HG03066 (cell line): ENCODE results near the gene PCSK6.

ENCODE experiments used
- ATAC-seq: cut with Tn5 transposase; IDR thresholded peaks from one replicate; pipeline ENCODE4 v1.9.1; 2021; ENCODE audit warnings: low read depth; ENCODE audit not compliant: unreplicated experiment

Gene PCSK6

DNA sequence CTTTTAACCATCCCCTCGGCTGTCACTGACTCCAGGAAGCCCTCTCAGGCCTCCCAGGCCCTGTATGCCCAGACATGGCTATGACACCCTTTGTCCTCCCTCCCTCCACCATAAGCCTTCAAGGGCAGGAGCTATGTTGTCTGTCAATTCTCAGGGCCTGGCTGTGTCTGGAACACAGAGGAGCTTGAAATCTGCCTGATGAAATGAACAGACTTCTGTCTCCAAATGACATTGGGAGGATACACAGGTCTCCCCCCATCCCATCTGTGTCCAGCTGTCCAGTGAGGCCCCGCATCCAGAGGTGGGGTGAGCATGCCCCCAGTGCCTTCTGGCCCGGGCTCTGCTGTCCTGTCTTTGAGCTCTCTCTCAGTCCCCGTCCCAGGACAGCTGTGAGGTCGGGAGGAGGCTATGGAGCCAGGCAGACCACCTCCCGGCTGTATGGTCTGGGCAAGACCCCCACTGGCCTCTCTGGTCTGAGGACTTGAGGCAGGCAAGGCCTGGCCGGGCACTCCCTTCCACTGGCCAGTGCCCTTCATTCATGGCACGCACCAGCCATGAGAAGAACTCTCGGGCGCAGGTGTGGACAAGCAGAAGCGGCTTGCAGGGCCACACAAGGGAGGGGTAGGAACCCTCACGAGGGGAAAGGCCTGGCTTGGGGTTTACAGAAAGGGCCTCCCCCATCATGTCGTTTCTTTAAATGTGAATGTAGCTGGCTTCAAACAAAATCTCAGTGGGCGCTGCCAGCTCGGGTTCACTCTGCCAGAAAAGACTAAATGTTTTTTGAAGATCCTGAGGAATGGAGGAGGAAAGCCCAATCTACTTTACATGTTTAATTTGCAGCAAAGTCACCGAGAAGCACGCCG is 38.9 kb downstream of the PCSK6 start:
- no peak for ATAC-seq

DNA sequence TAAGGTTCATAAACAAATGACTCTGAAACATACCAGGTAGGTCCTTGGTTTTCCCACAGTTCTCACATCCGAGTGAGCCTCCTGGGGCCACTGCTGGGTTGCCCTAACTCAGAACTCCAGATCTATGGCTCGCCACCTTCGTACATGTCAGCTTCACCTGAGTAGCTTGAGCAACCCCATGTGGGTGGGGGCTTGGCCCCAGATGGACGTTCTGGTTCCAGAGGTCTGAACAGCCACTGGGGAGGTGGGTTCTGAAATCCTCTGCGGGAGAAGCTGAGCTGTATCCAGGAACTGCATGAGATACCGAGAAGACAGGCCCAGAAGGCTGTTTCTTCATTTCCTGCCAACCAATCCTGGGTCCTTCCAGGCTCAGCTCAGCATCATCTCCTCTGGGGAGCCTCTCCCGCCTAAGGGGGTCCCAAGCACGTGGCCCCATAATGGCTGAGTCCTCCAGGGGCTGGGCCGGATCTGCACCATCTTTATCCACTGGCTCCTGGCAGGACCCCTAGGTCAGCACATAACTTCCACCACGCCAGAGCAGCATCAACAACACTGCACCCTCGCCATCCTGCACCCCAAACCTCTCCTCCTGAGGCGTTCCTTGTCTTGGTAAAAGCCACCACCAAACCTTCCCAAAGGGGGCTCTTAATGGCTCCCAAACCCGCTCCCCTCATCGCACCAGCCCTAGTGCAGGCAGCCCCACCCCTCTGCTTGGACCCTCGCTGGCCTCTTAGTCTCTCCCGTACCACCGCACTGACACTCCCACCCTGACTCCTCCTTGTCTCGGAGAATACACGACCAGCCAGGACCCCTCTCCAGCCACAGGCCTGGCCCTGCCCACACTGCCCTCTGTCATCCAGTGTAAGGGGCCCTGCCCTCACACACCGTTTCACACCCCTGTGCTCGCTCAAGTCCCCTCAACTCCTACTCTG is 39.8 kb downstream of the PCSK6 start:
- ATAC-seq = no peak

DNA sequence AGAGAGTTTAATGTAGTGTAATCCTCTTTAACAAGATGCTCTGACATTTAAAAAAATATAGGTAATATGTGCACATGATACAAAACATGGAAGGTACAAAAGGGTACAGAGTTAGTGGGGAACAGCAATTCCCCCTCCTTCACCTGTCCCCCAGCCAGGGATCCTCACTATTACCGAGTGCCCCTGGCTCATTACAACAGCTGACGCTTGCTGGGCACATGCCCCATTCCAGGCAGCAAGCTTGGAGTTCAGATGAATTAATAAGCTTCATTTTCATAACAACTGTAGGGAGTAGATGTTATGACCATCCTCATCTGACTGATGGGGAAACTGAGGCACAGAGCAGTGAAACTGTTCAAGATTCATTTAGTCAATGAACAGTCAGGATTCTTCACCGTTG is 41.2 kb downstream of the PCSK6 start:
- no peak for ATAC-seq

DNA sequence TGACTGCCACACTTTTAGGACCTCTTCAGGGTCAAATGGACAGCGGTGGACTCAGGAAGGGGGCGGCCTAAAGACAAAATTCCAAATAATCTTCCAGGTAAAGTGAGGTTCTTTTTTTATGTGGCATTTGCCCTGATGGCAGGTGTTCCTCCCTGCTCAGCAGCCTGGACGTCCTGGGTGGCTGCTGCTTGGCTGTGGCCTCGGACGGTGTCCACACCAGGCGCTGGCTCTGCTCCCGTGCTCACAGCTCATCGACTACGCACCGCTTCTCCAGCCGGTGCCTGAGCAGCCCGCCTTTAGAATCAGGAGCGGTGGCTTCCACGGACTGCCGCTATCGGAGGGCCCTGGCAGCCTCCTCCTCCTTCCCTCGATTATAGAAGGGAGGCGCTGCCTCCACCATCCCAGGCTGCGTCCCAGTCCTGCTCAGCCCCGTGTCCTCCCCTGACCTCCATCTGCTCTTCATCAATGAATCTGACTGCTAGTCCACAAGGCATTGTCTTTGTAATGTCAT is 41.9 kb downstream of the PCSK6 start:
- ATAC-seq = no peak

DNA sequence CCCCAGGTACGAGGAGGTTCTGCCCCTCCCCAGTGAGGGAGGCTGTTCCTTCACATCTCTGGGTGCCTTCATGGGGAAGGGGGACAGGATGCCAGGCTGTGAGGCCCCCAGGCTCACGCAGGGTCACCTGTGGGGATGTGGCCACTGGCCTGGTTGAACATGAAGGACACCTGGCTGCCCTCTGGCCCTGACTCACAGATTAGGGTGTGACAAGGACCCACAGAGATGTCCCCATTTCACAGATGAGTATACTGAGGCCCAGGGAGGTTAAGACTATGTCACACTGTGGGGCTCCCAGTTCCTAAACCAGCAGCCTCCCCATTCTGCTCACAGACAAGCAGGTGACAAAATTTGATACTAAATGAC is 42.4 kb downstream of the PCSK6 start:
- no peak for ATAC-seq

DNA sequence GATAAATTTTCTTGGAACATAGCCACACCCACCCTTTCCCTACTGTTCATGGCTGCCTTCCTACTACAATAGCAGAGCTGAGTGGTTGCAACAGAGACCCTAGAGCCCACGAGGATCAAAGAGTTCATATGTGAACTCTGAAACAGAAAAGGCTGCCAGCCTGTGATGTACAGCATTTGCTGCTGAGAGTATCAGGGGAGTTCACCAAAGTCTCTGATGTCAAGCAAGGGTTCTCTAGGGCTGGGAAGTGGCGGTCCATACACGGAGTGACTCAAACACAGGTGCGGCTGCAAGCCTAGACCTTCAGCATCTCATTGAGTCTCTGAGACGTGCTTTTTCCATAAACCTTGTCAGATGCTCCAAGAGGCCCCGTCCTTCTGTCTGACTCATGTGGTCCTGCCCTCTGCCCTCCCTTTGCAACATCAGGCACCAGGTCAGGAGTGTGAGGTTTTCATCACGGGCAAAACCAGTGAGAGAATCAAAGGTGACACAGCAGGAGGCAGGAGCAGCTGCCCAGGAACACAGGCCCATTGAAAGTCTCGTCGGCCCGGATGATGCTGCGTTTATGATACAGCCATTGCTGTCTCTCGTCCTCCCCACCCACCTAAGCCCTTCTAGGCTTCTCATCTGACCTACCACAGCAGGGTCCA is 42.9 kb downstream of the PCSK6 start:
- ATAC-seq = no peak

DNA sequence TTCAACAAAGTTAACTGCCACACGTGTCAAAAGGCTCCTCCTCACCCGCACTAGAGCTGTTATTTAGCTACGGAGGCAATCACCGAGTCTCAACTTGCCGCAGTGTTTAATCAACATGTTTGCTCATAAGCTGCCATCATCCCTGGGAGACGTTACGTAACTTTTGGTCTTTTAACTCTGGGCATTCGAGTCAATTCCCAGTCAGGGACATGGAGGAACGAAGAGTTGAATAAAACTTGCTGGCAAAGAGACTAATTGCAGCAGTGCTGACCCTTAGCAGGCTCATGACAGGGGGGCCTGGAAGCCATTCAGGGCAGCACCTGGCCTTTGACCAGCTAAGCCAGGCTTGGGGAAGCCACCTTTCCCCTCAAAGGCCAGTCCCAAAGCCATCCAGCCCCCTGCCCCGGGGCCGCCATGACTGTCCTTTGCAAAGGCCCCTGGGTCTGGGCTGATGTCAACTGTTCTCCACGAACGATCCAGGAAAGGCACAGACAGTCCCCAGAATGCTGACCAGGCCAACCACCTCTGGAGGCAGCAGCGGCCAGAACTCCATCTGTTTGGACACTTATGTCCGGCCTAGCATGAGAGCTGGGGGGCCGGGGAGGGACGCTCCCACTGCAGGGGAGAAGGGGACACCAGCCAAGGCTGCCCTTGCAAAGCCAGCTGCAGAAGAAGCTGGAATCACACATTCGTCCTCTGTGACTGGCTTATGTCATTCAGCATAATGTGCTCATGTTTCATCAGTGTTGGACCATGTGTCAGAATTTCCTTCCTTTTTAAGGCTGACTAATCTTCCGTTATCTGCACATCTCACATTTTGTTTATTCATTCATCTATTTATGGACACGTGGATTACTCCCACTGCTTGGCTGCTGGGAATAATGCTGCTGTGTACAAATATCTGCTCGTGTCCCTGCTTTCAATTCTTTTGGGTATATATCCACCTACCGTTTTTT is 43.7 kb downstream of the PCSK6 start:
- ATAC-seq = no peak

DNA sequence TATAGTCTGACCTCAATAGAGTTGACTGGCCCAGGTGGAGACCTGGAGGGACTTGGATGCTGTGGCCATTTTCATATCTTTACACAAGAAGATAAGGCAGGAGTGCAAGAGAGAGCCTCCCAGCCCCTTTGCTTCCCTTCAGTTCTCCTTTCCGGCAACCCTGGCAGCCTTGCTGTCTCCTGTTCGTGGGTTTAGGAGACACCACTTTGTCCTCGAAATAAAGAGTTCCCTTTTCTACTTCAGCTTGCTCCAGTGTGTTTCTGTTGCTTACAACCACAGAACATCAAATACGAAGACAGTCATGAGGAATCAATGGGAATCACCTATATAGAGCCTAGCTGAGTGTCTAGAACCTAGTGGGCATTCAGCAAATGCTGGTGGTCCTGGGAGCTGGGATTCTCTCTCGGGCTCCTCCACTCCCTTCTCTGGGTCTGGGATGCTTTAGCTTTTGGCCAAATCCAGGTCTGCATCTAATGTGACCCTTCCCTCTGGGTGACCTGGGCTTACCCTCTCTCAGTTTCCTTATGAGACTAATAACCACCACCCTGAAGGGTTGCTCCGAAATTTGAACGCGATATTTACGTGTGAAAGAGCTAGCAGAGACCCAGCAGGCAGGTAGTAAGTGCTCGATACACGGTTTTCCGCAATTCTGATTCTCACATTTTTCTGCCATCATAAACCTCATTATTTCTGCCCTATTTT is 44.5 kb downstream of the PCSK6 start:
- no peak for ATAC-seq

DNA sequence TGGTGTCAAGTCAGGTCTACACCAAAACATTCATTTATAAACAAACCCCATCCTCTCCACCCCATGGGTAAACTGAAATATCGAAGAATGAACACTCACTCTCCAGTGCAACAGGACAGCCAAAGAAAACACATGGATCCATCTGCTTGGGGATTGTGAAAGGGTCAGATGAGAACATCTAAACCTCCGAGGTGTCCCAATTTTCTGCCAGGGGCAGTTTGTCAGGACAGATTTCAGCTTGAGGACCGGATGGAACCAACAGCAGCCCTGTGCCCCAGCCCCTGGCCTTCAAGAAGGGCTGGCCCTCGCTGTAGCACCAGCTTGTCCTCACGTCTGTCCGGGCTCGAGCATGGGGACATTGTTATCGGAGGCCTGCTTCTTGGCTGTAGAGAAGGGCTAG is 45.5 kb downstream of the PCSK6 start:
- no peak for ATAC-seq

DNA sequence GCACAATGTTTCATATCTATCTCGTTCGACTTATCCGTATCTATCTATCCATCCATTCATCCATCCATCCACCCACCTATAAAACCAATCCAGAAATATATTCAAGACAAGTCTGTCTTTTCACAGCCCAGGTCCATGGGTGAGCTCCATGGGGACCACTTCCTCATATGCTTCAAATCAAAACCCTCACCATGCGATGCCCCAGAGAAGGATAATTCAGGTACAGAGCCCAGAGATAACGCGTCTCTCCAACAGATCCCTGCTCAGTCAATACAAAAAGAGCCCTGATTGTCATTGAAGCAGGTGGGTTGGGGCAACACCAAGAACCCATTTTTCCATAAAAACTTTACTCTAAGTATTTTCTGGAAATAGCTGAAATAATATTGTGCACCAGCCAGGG is 47.2 kb downstream of the PCSK6 start:
- ATAC-seq = no peak

DNA sequence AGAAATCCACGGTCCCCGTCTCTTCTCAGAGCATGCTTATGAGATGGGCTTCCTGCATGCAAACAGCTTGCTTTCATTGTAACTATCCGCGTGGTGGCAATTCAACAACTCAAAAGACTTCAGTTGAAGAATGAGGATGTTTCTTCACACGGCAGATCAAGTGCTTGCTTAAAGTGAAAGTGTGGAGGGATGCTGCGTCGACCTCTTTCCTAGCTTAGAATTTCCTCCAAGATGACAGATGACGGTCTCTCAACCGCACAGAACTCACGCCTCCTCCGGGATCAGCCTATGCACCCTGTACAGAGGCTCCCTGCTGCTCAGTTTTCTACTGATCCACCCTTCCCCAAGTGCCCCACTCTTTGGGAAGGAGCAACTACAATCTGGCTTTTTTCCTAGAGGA is 47.8 kb downstream of the PCSK6 start:
- ATAC-seq = no peak

DNA sequence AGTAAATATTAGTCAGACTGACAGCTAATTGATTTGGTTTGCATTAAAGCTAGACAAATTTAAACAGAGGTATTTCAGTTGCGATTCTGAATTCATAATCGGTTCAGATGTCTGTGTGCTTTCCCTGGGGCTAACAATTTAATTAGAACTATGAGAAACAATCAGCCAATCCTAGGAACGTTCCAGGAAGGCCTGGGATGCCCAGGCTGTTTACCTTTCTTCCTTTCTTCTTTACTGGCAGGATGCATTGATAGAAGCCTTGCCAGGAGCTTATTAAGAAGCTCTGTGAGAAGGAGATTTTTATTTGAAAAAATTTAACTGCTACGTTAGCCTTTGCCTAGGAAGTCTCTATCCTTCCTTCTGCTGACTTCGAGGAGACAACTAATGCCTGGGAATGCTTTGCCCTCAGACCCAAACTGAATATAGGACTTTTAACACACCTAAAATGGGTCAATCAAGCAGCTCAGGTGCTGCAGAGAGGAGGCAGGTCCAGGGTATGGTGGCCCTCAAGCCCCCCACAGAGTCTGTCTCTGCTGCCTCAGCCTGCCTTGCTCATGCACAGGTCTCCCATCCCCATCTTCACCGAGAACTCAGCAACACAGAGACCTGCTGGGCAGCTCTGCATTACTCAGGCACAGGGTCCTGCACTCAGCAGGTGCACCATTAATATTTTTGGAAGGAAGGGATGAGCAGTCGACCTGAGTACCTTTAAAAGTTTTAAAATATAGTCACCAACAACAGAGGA is 48.5 kb downstream of the PCSK6 start:
- ATAC-seq = no peak

DNA sequence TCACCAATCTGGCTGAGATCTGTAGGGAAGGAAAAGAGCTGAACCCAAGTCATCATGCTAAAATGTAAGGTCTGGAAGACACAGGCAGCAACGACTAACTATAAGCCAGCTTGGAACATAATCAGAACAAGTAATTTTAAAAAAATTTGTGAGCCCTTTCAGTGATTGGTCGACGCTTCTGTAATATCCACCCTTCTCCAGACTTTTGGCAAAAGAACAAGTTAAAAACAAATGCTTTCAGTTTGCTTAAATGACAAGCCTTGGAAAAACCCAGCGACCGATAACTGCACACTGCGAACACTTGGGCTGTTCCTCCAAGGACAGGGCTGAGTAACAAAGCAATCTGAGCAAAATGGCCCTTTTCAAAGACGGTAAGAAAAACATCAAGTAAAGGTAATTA is 49.6 kb downstream of the PCSK6 start:
- no peak for ATAC-seq

DNA sequence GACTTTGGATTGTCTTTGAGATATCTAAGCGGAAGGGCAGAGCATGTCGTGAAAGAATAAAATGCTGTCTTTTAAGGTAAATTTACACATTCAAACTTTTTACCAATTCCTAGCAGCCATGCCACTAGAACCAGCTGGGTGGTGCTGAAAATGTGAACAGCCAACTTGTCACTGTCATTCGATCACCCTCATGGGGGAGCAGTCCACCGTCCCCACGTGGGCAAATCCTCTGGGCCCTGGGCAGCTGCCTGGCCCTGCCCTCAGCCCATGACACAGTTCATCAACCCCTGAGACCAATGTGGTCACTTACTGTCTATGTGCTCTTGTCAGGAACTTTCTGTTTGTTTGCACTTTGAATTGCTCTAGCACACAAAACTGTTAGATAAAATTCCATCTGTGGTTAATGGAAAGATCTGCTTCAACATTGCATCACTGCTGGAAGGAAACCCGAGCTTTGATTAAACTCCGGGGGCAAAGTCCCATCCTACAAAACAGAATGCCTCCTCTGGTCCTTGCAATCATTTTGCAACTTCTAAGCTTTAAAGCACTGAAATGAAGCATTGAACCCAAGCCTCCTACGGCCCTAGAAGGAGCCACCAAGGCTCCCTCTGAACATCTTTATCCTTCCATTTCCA is 50.1 kb downstream of the PCSK6 start:
- no peak for ATAC-seq

DNA sequence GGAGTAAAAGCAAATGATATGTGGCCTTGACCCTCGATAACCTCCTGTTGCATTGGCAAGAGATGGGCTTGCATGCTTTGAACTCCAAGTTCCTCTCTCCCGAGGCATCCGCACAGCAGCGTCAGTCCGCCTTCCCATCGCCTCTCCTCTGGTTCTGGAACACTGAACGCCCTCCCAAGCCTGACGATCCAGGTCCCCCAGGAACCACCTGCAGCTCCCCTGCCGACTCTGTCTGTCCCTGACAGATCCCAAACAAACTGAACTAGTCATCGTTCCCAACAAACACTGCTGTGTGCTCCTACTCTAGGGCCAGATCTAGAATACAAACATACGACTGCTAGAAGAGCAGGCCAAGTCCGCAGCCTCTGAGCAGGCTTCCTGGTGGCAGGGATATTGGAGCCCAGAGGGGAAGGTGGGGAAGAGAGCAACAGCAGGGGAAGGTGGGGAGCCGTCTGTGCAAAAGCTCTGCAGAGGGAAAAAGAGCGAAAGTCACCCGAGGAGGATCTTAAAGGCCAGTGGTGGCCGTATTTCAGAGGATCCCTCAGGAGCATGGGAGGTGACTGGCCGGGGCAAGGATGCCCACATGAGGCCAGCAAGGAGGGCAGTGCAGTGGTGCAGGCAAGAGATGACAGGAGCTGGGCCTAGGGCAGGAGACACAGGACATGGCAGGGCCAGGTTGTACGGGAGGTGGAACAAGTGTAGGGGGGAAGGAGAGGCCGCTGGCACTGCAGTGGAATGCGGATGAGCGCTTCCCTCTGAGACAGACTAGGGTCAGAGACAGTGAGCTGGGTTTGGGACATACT is 50.8 kb downstream of the PCSK6 start:
- no peak for ATAC-seq

DNA sequence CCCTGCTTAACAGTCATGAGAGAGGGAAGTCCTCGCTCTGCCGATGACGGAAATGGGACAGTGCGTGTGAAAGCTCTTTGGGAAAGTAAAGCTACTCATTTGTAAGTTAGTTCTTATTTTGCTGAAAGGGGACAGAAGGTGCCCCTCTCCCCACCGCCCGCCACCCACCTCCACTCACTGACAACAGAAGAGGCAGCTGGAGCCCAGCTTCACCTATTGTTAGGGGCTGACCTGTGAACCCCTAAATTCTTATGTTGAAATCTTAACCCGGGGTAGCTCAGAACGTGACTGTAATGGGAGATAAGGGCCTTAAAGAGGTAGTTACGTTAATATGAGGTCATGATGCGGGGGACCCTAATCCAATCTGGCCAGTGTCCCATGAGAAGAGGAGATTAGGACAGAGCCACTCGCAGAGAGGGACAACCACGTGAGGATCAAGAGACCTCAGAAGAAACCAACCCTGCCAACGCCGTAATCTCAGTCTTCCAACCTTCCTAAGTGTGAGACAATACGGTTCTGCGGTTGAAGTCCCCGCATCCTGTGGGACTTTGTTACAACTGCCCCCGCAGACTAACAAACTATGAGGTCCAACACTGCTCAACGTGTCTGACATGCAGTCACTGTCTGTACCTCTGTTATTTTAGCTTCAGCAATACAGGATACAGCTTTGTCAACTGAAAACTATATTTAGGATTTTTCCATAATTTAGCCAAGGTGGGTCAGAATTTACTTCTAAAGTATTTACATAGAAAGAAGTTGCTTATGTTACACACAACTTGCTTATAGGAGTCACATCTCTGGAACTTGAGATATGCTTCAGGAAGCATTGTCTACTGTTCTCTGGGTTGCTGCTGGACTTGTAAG is 51.7 kb downstream of the PCSK6 start:
- ATAC-seq = no peak
